Trophoblast cell (in vitro differentiated cells and primary cell): ENCODE results near the gene ITGA11.

Experiments
- DNase-seq, 2 donors: peaks; one replicate each; pipeline ENCODE4 v3.0.0-alpha.2; 2016
- H2AFZ ChIP-seq: 2 replicates; pipeline ENCODE4 v1.6.1; 2013; ENCODE audit warnings: low read length, moderate library complexity, mild to moderate bottlenecking; ENCODE audit not compliant: insufficient read depth, poor library complexity
- H2AK5ac ChIP-seq: 2 replicates; pipeline ENCODE4 v1.6.1; 2013; ENCODE audit warnings: mild to moderate bottlenecking, low read length
- H2BK120ac ChIP-seq: 2 replicates; pipeline ENCODE4 v1.6.1; 2013; ENCODE audit warnings: low read length, mild to moderate bottlenecking, moderate library complexity; ENCODE audit not compliant: insufficient read depth, poor library complexity
- H2BK12ac ChIP-seq: 2 replicates; pipeline ENCODE4 v1.6.1; 2013; ENCODE audit warnings: mild to moderate bottlenecking, low read length, moderate library complexity
- H2BK5ac ChIP-seq: 2 replicates; pipeline ENCODE4 v1.6.1; 2013; ENCODE audit warnings: low read length, low read depth, moderate library complexity, mild to moderate bottlenecking; ENCODE audit not compliant: poor library complexity
- H3K14ac ChIP-seq: 2 replicates; pipeline ENCODE4 v1.6.1; 2013; ENCODE audit warnings: mild to moderate bottlenecking, low read length
- H3K18ac ChIP-seq: 2 replicates; pipeline ENCODE4 v1.6.1; 2013; ENCODE audit warnings: mild to moderate bottlenecking, low read length
- H3K23ac ChIP-seq: 2 replicates; pipeline ENCODE4 v1.6.1; 2013; ENCODE audit warnings: low read length
- H3K27ac ChIP-seq: 2 replicates; pipeline ENCODE4 v1.5.1; 2013; ENCODE audit warnings: low read depth, mild to moderate bottlenecking, inconsistent platforms, low read length, moderate library complexity
- H3K27me3 ChIP-seq: 2 replicates; pipeline ENCODE4 v1.6.1; 2013; ENCODE audit warnings: inconsistent platforms, mild to moderate bottlenecking, low read length, moderate library complexity; ENCODE audit not compliant: insufficient read depth
- H3K36me3 ChIP-seq, 2 experiments: 1 replicate in 1 of 2; 2 replicates in 1 of 2; pipeline ENCODE4 v1.6.1; 2013; ENCODE audit warnings: low read length in 2 of 2, mild to moderate bottlenecking in 2 of 2, moderate library complexity in 1 of 2; ENCODE audit not compliant: insufficient read depth in 2 of 2, control insufficient read depth in 1 of 2
- H3K4ac ChIP-seq: 2 replicates; pipeline ENCODE4 v1.6.1; 2013; ENCODE audit warnings: low read depth, mild to moderate bottlenecking, low read length, moderate library complexity
- H3K4me1 ChIP-seq, 2 experiments: 1 replicate in 1 of 2; 2 replicates in 1 of 2; pipeline ENCODE4 v1.6.1; 2013; ENCODE audit warnings: low read length in 2 of 2, mild to moderate bottlenecking in 2 of 2, moderate library complexity in 1 of 2; ENCODE audit not compliant: insufficient read depth in 2 of 2, control insufficient read depth in 1 of 2
- H3K4me2 ChIP-seq: 2 replicates; pipeline ENCODE4 v1.6.1; 2013; ENCODE audit warnings: inconsistent platforms, mild to moderate bottlenecking, low read length, moderate library complexity
- H3K4me3 ChIP-seq: 2 replicates; pipeline ENCODE4 v1.5.1; 2013; ENCODE audit warnings: mild to moderate bottlenecking, low read depth, low read length, inconsistent platforms
- H3K79me1 ChIP-seq: one replicate; pipeline ENCODE4 v1.6.1; 2013; ENCODE audit warnings: low read length
- H3K79me2 ChIP-seq: 2 replicates; pipeline ENCODE4 v1.6.1; 2013; ENCODE audit warnings: low read length, mild to moderate bottlenecking; ENCODE audit not compliant: control insufficient read depth, insufficient read depth, poor library complexity
- H3K9ac ChIP-seq: 2 replicates; pipeline ENCODE4 v1.6.1; 2013; ENCODE audit warnings: mild to moderate bottlenecking, low read length
- H3K9me3 ChIP-seq: 2 replicates; pipeline ENCODE4 v1.6.1; 2013; ENCODE audit warnings: low read depth, mild to moderate bottlenecking, control low read depth, inconsistent platforms, low read length; ENCODE audit not compliant: insufficient read depth
- H4K12ac ChIP-seq: 2 replicates; pipeline ENCODE4 v1.6.1; 2013; ENCODE audit warnings: low read depth, mild to moderate bottlenecking, low read length, moderate library complexity
- H4K8ac ChIP-seq: 2 replicates; pipeline ENCODE4 v1.6.1; 2013; ENCODE audit warnings: low read depth, mild to moderate bottlenecking, low read length, moderate library complexity
- H4K91ac ChIP-seq: one replicate; pipeline ENCODE4 v1.6.1; 2013; ENCODE audit warnings: low read depth, mild to moderate bottlenecking, low read length, moderate library complexity
- whole genome bisulfite sequencing: extraction: QIAGEN DNeasy Blood & Tissue Kit; methylation state at CpG from one replicate; pipeline ENCODE4 v1.1.7; 2013; ENCODE audit warnings: missing lambda C conversion rate; ENCODE audit not compliant: insufficient read length, insufficient coverage; ENCODE audit errors: extremely low coverage; 5-methylcytosine and 5-hydroxymethylcytosine counted together

Gene ITGA11

GRCh38 chr15:68305420-68305871 lies 126.5 kb downstream of the ITGA11 start:
- H3K27me3 ChIP-seq = no peaks in the 10 kb centered on the region
- no peak overlapping the region for H3K9ac ChIP-seq
- H3K9me3 ChIP-seq = no peaks in the 10 kb centered on the region
- H3K4me1 ChIP-seq = peaks cover 7 to 11% of the 10 kb centered on the region in 2 experiments
- no peak overlapping the region for H3K4me3 ChIP-seq
- H2BK12ac ChIP-seq = no peak overlapping the region
- no peak overlapping the region for H2AK5ac ChIP-seq
- H3K14ac ChIP-seq = no peak overlapping the region
- H4K8ac ChIP-seq = no peak overlapping the region
- H2BK5ac ChIP-seq = no peak overlapping the region
- DNase-seq = peak in 1 of 2 donors; percentile 19
- H2AFZ ChIP-seq = no peak overlapping the region
- no peaks in the 10 kb centered on the region for H3K79me2 ChIP-seq
- H4K12ac ChIP-seq = no peak overlapping the region
- H3K18ac ChIP-seq = no peak overlapping the region
- H3K79me1 ChIP-seq = no peaks in the 10 kb centered on the region
- no peak overlapping the region for H3K4me2 ChIP-seq
- H3K4ac ChIP-seq = no peak overlapping the region
- no peak overlapping the region for H4K91ac ChIP-seq
- H3K36me3 ChIP-seq = no peaks in the 10 kb centered on the region
- H2BK120ac ChIP-seq = no peak overlapping the region
- H3K27ac ChIP-seq = no peak overlapping the region
- H3K23ac ChIP-seq = no peak overlapping the region
- WGBS = no CpG with 5 or more reads among the region's 6 CpGs

- H3K79me2 ChIP-seq = no peaks in the 10 kb centered on the region
- no peak overlapping the region for H3K9ac ChIP-seq
- H3K23ac ChIP-seq = no peak overlapping the region
- H3K14ac ChIP-seq = no peak overlapping the region
- H3K4me2 ChIP-seq = no peak overlapping the region
- no peaks in the 10 kb centered on the region for H3K27me3 ChIP-seq
- WGBS = no CpG with 5 or more reads among the region's 15 CpGs
- no peak overlapping the region for H2BK12ac ChIP-seq
- no peak overlapping the region for H3K27ac ChIP-seq
- H3K18ac ChIP-seq = no peak overlapping the region
- DNase-seq = no peak
- no peaks in the 10 kb centered on the region for H3K79me1 ChIP-seq
- no peak overlapping the region for H2AFZ ChIP-seq
- H3K4me1 ChIP-seq = peaks cover 7 to 8% of the 10 kb centered on the region in 2 experiments
- H3K36me3 ChIP-seq = no peaks in the 10 kb centered on the region
- H2AK5ac ChIP-seq = no peak overlapping the region
- no peak overlapping the region for H2BK5ac ChIP-seq
- H3K9me3 ChIP-seq = no peaks in the 10 kb centered on the region
- H3K4me3 ChIP-seq = no peak overlapping the region
- no peak overlapping the region for H4K91ac ChIP-seq
- H4K8ac ChIP-seq = no peak overlapping the region
- no peak overlapping the region for H4K12ac ChIP-seq
- no peak overlapping the region for H3K4ac ChIP-seq
- H2BK120ac ChIP-seq = no peak overlapping the region
Measured at GRCh38 chr15:68304589-68305337, 127.2 kb downstream of the ITGA11 start.

- H3K79me1 ChIP-seq = no peaks in the 10 kb centered on the region
- H3K9me3 ChIP-seq = no peaks in the 10 kb centered on the region
- no peak overlapping the region for H2BK120ac ChIP-seq
- no peak overlapping the region for H3K4ac ChIP-seq
- H4K8ac ChIP-seq = no peak overlapping the region
- H2AFZ ChIP-seq = no peak overlapping the region
- H3K27ac ChIP-seq = no peak overlapping the region
- no CpG with 5 or more reads among the region's 15 CpGs for WGBS
- H3K14ac ChIP-seq = no peak overlapping the region
- no peak overlapping the region for H2BK5ac ChIP-seq
- no peak overlapping the region for H4K91ac ChIP-seq
- H4K12ac ChIP-seq = no peak overlapping the region
- H3K27me3 ChIP-seq = no peaks in the 10 kb centered on the region
- no peak overlapping the region for H2BK12ac ChIP-seq
- no peak overlapping the region for H3K4me2 ChIP-seq
- no peak overlapping the region for H3K9ac ChIP-seq
- no peak overlapping the region for H2AK5ac ChIP-seq
- no peak for DNase-seq
- H3K18ac ChIP-seq = no peak overlapping the region
- no peaks in the 10 kb centered on the region for H3K79me2 ChIP-seq
- H3K4me1 ChIP-seq = peaks cover 7 to 8% of the 10 kb centered on the region in 2 experiments
- peaks cover under 1 to 3% of the 10 kb centered on the region in 2 experiments for H3K36me3 ChIP-seq
- no peak overlapping the region for H3K23ac ChIP-seq
- H3K4me3 ChIP-seq = no peak overlapping the region
Measured at GRCh38 chr15:68303560-68304436, 128.2 kb downstream of the ITGA11 start.

GRCh38 chr15:68303134-68303533 lies 128.8 kb downstream of the ITGA11 start:
- peaks cover 2 to 5% of the 10 kb centered on the region in 2 experiments for H3K36me3 ChIP-seq
- H3K14ac ChIP-seq = no peak overlapping the region
- H3K79me2 ChIP-seq = no peaks in the 10 kb centered on the region
- no peaks in the 10 kb centered on the region for H3K79me1 ChIP-seq
- no CpG with 5 or more reads among the region's 2 CpGs for WGBS
- H3K23ac ChIP-seq = no peak overlapping the region
- no peak overlapping the region for H2BK12ac ChIP-seq
- H2AK5ac ChIP-seq = no peak overlapping the region
- no peak overlapping the region for H3K4ac ChIP-seq
- no peak for DNase-seq
- no peak overlapping the region for H2AFZ ChIP-seq
- no peak overlapping the region for H4K91ac ChIP-seq
- no peak overlapping the region for H2BK120ac ChIP-seq
- no peaks in the 10 kb centered on the region for H3K9me3 ChIP-seq
- no peaks in the 10 kb centered on the region for H3K27me3 ChIP-seq
- no peak overlapping the region for H3K18ac ChIP-seq
- H2BK5ac ChIP-seq = no peak overlapping the region
- no peak overlapping the region for H4K12ac ChIP-seq
- peaks cover 7 to 8% of the 10 kb centered on the region in 2 experiments for H3K4me1 ChIP-seq
- no peak overlapping the region for H3K4me2 ChIP-seq
- H3K4me3 ChIP-seq = no peak overlapping the region
- no peak overlapping the region for H4K8ac ChIP-seq
- H3K9ac ChIP-seq = no peak overlapping the region
- H3K27ac ChIP-seq = no peak overlapping the region
